Prostate gland (tissue), 2 donors: ENCODE measurements around the gene PAQR6.

Experiments
- POLR2AphosphoS5 ChIP-seq: sonication (generic); formaldehyde crosslinking; IDR thresholded peaks from one replicate; pipeline ENCODE4 v1.6.1; 2017; ENCODE audit warnings: antibody characterized with exemption
- TF ChIP-seq, protein P1 (sequence below), 4 experiments: fragments of 200-600 bp in 2 of 4; fragments of 450-650 bp in 2 of 4; sonication (generic) in 2 of 4; IDR thresholded peaks; 1 replicate in 3 of 4; 2 replicates in 1 of 4; pipeline ENCODE4 v1.5.1; 2016 to 2019; ENCODE audit warnings: antibody characterized with exemption in 4 of 4, mild to moderate bottlenecking in 2 of 4, moderate library complexity in 2 of 4

- no peak for TF ChIP-seq POLR2AphosphoS5
- TF ChIP-seq, protein P1, sequence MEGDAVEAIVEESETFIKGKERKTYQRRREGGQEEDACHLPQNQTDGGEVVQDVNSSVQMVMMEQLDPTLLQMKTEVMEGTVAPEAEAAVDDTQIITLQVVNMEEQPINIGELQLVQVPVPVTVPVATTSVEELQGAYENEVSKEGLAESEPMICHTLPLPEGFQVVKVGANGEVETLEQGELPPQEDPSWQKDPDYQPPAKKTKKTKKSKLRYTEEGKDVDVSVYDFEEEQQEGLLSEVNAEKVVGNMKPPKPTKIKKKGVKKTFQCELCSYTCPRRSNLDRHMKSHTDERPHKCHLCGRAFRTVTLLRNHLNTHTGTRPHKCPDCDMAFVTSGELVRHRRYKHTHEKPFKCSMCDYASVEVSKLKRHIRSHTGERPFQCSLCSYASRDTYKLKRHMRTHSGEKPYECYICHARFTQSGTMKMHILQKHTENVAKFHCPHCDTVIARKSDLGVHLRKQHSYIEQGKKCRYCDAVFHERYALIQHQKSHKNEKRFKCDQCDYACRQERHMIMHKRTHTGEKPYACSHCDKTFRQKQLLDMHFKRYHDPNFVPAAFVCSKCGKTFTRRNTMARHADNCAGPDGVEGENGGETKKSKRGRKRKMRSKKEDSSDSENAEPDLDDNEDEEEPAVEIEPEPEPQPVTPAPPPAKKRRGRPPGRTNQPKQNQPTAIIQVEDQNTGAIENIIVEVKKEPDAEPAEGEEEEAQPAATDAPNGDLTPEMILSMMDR (IDR thresholded peaks at IDR 0.05) = no peak
Measured at GRCh38 chr1:156268336-156268735, 20.5 kb upstream of the PAQR6 start.
